Neural cell (in vitro differentiated cells): Measurements from ENCODE around the gene TMSB10. TPM values are rescaled to one million over a fixed set of nuclear protein-coding genes. Genes with fewer than 3 reads are reported as not detected.
A peak's percentile ranks its signal among the peaks of the same experiment; 100 is the strongest.

Experiments
- H2AFZ ChIP-seq: fragments of 200-600, 300-800 bp; sonication (generic), shearing (Covaris generic); 2 replicates; pipeline ENCODE4 v1.6.0; 2014; ENCODE audit warnings: low read depth, mild to moderate bottlenecking, antibody characterized with exemption, low read length, moderate library complexity
- H3F3A ChIP-seq: fragments of 200-600 bp; shearing (Covaris generic); 2 replicates; pipeline ENCODE4 v1.6.1; 2016; ENCODE audit warnings: mild to moderate bottlenecking, moderate library complexity, mixed read lengths, antibody characterized with exemption, low read length; ENCODE audit not compliant: insufficient read depth, poor library complexity, severe bottlenecking
- H3K27ac ChIP-seq: fragments of 200-600, 300-800 bp; sonication (generic), shearing (Covaris generic); 2 replicates; pipeline ENCODE4 v1.5.1; 2014; ENCODE audit warnings: mild to moderate bottlenecking, low read length, moderate library complexity
- H3K27me3 ChIP-seq: fragments of 300-800, 200-600 bp; sonication (generic), shearing (Covaris generic); 2 replicates; pipeline ENCODE4 v1.6.0; 2014; ENCODE audit warnings: mild to moderate bottlenecking, low read depth, low read length, moderate library complexity; ENCODE audit not compliant: insufficient read depth
- H3K36me3 ChIP-seq: fragments of 300-800, 200-600 bp; sonication (generic), shearing (Covaris generic); 2 replicates; pipeline ENCODE4 v1.5.1; 2014; ENCODE audit warnings: mild to moderate bottlenecking, antibody characterized with exemption, low read length, moderate library complexity; ENCODE audit not compliant: insufficient read depth
- H3K4me2 ChIP-seq: fragments of 300-800, 200-600 bp; sonication (generic), shearing (Covaris generic); 2 replicates; pipeline ENCODE4 v1.6.0; 2014; ENCODE audit warnings: mild to moderate bottlenecking, low read length
- H3K4me3 ChIP-seq: fragments of 300-800, 200-600 bp; sonication (generic), shearing (Covaris generic); 2 replicates; pipeline ENCODE4 v1.5.1; 2014; ENCODE audit warnings: mild to moderate bottlenecking, low read length, moderate library complexity
- H3K79me2 ChIP-seq: fragments of 200-600 bp; shearing (Covaris generic); replicated peaks from 2 replicates; pipeline ENCODE4 v1.6.0; 2014; ENCODE audit warnings: mild to moderate bottlenecking, low read length, moderate library complexity; ENCODE audit not compliant: insufficient read depth
- H3K9ac ChIP-seq: fragments of 300-800, 200-600 bp; sonication (generic), shearing (Covaris generic); 2 replicates; pipeline ENCODE4 v1.6.1; 2016; ENCODE audit warnings: mild to moderate bottlenecking, low read length, mixed read lengths
- H3K9me2 ChIP-seq: fragments of 200-600 bp; shearing (Covaris generic); 2 replicates; pipeline ENCODE4 v1.6.1; 2016; ENCODE audit warnings: mild to moderate bottlenecking, low read length, mixed read lengths; ENCODE audit not compliant: insufficient read depth
- H3K9me3 ChIP-seq: fragments of 200-600, 300-800 bp; sonication (generic), shearing (Covaris generic); 2 replicates; pipeline ENCODE4 v1.6.1; 2016; ENCODE audit warnings: mild to moderate bottlenecking, mixed run types, low read length, moderate library complexity, mixed read lengths
- H4K20me1 ChIP-seq: fragments of 200-600 bp; shearing (Covaris generic); 2 replicates; pipeline ENCODE4 v1.6.1; 2016; ENCODE audit warnings: mild to moderate bottlenecking, mixed run types; ENCODE audit not compliant: insufficient read depth
- CTCF ChIP-seq: fragments of 450-650 bp; IDR thresholded peaks from 2 replicates; pipeline ENCODE4 v1.5.1; 2014; ENCODE audit warnings: antibody characterized with exemption, mild to moderate bottlenecking, moderate library complexity; ENCODE audit not compliant: poor library complexity, severe bottlenecking
- EP300 ChIP-seq: fragments of 450-650 bp; conservative IDR thresholded peaks from 2 replicates; pipeline ENCODE4 v1.6.1; 2014; ENCODE audit warnings: antibody characterized with exemption, mild to moderate bottlenecking, moderate library complexity; ENCODE audit not compliant: poor library complexity, severe bottlenecking
- EZH2 ChIP-seq: fragments of 200-600, 300-800 bp; shearing (Covaris generic), sonication (generic); IDR thresholded peaks from 2 replicates; pipeline ENCODE4 v1.6.1; 2014; ENCODE audit warnings: antibody characterized with exemption, low read length, borderline replicate concordance, mild to moderate bottlenecking; ENCODE audit not compliant: insufficient read depth, poor library complexity, severe bottlenecking
- MXI1 ChIP-seq: fragments of 450-650 bp; conservative IDR thresholded peaks from 2 replicates; pipeline ENCODE4 v1.6.1; 2014; ENCODE audit warnings: antibody characterized with exemption, mild to moderate bottlenecking; ENCODE audit not compliant: poor library complexity, severe bottlenecking
- POLR2AphosphoS5 ChIP-seq: IDR thresholded peaks from 2 replicates; pipeline ENCODE4 v1.6.1; 2012
- RAD21 ChIP-seq: fragments of 450-650 bp; conservative IDR thresholded peaks from 2 replicates; pipeline ENCODE4 v1.6.1; 2014; ENCODE audit warnings: antibody characterized with exemption, mild to moderate bottlenecking, moderate library complexity
- REST ChIP-seq: IDR thresholded peaks from 2 replicates; pipeline ENCODE4 v1.6.1; 2012; ENCODE audit warnings: borderline replicate concordance
- SMC3 ChIP-seq: fragments of 450-650 bp; conservative IDR thresholded peaks from 2 replicates; pipeline ENCODE4 v1.6.1; 2014; ENCODE audit warnings: antibody characterized with exemption, mild to moderate bottlenecking, moderate library complexity; ENCODE audit not compliant: poor library complexity
- TAF1 ChIP-seq: IDR thresholded peaks from 2 replicates; pipeline ENCODE4 v1.6.1; 2012; ENCODE audit warnings: low read depth
- polyA plus RNA-seq: library from polyadenylated mRNA; depleted of rRNA; stranded (reverse); fragments of >200 nt; gene quantifications from 2 replicates; pipeline ENCODE4 v1.2.3, GENCODE V29; 2014

TMSB10 gene
- polyA plus RNA-seq, 1 donor from 2014 or later: 15,324 TPM

GRCh38 chr2:84878459-84878858, 27.0 kb upstream of the TMSB10 start:
- Histone ChIP-seq H3K27ac (no peak overlapping the region), H3K9me2 (no peaks in the 10 kb centered on the region), H3K79me2 (no peaks in the 10 kb centered on the region), H3F3A (no peaks in the 10 kb centered on the region), H3K4me2 (no peak overlapping the region), H3K9ac (no peak overlapping the region), H2AFZ (no peak overlapping the region), H3K36me3 (no peaks in the 10 kb centered on the region), H3K4me3 (no peak overlapping the region), H3K27me3 (peaks cover 59% of the 10 kb centered on the region), H4K20me1 (no peaks in the 10 kb centered on the region), H3K9me3 (no peaks in the 10 kb centered on the region)
- TF ChIP-seq TAF1: no peak
- TF ChIP-seq RAD21: no peak
- no peak for TF ChIP-seq SMC3
- TF ChIP-seq EP300: no peak
- no peak for TF ChIP-seq MXI1
- no peak for TF ChIP-seq CTCF
- TF ChIP-seq REST: no peak
- no peak for TF ChIP-seq EZH2
- TF ChIP-seq POLR2AphosphoS5: no peak

- no peaks in the 10 kb centered on the region for H3K79me2 ChIP-seq
- no peak overlapping the region for H2AFZ ChIP-seq
- H3K4me2 ChIP-seq: no peak overlapping the region
- peaks cover 61% of the 10 kb centered on the region for H3K27me3 ChIP-seq
- H3F3A ChIP-seq: no peaks in the 10 kb centered on the region
- no peaks in the 10 kb centered on the region for H3K9me3 ChIP-seq
- TF ChIP-seq REST (no peak), EZH2 (no peak), SMC3 (no peak), EP300 (no peak), CTCF (no peak), MXI1 (no peak), RAD21 (no peak), TAF1 (no peak), POLR2AphosphoS5 (no peak)
- H4K20me1 ChIP-seq: no peaks in the 10 kb centered on the region
- no peaks in the 10 kb centered on the region for H3K9me2 ChIP-seq
- H3K27ac ChIP-seq: no peak overlapping the region
- H3K9ac ChIP-seq: no peak overlapping the region
- H3K36me3 ChIP-seq: no peaks in the 10 kb centered on the region
- peak overlapping the region; percentile 24 for H3K4me3 ChIP-seq
Measured at GRCh38 chr2:84878896-84879583, 26.4 kb upstream of the TMSB10 start.
